GM12878 (cell line): ENCODE data around the gene MCAT. TPM values are rescaled to one million over a fixed set of nuclear protein-coding genes. Genes with fewer than 3 reads are reported as not detected.

Source experiments
- ATAC-seq: fragments of 200-7000 bp; cut with Tn5 transposase; 3 replicates; pipeline ENCODE4 v1.9.1; 2020; ENCODE audit warnings: mild to moderate bottlenecking, moderate library complexity
- BruUV-seq: library from RNA; stranded (reverse); fragments of 400-500 nt; replicated peaks from 2 replicates; lab custom pipeline; 2021; lab: Mats Ljungman, UMichigan
- CTCF ChIA-PET: fragments of 300-600 bp; sonication (Branson Sonifier 250); formaldehyde crosslinking; extraction: SDS; loops from one replicate; lab custom pipeline; 2021; ENCODE audit warnings: inconsistent platforms; lab: Yijun Ruan, JAX
- POLR2A ChIA-PET: fragments of 350-600 bp; formaldehyde crosslinking; extraction: SDS; loops from one replicate; lab custom pipeline; 2021; ENCODE audit warnings: inconsistent platforms; lab: Charles Lee
- RAD21 ChIA-PET: fragments of 300-600 bp; sonication (Branson Sonifier 250); formaldehyde crosslinking; loops from one replicate; lab custom pipeline; 2023; ENCODE audit warnings: antibody characterized with exemption; ENCODE audit not compliant: unreplicated experiment; lab: Charles Lee
- SMC1A ChIA-PET: fragments of 300-600 bp; sonication (Branson Sonifier 250); formaldehyde crosslinking; loops from one replicate; lab custom pipeline; 2023; ENCODE audit not compliant: unreplicated experiment, uncharacterized antibody; lab: Charles Lee
- DNase-seq: peaks from one replicate; pipeline ENCODE4 v3.0.0-alpha.2; 2011; ENCODE audit warnings: low read depth, low spot score
- FAIRE-seq: peaks from 3 replicates; lab custom pipeline; 2011; peaks lifted over from hg19 to GRCh38; lab: Jason Lieb, UNC
- H2AFZ ChIP-seq: 2 replicates; pipeline ENCODE4 v1.6.0; 2011; ENCODE audit warnings: low read depth, low read length, control low read depth; ENCODE audit not compliant: control insufficient read depth
- H3K27ac ChIP-seq: 2 replicates; pipeline ENCODE4 v1.5.1; 2011; ENCODE audit warnings: control low read depth; ENCODE audit not compliant: control insufficient read depth, insufficient read depth
- H3K27me3 ChIP-seq, 2 experiments: replicated peaks in 1 of 2; 2 replicates each; pipeline versions ENCODE4 v1.6.0 to v1.6.1; 2011; ENCODE audit warnings: low read length in 1 of 2; ENCODE audit not compliant: control insufficient read depth in 2 of 2, insufficient read depth in 2 of 2
- H3K36me3 ChIP-seq, 2 experiments: 2 replicates each; pipeline ENCODE4 v1.5.1; 2011; ENCODE audit warnings: low read length in 1 of 2; ENCODE audit not compliant: control insufficient read depth in 2 of 2, insufficient read depth in 2 of 2
- H3K4me1 ChIP-seq: 2 replicates; pipeline ENCODE4 v1.6.1; 2011; ENCODE audit warnings: mild to moderate bottlenecking, low read length, moderate library complexity, mixed read lengths; ENCODE audit not compliant: control insufficient read depth, insufficient read depth
- H3K4me2 ChIP-seq: 2 replicates; pipeline ENCODE4 v1.6.0; 2011; ENCODE audit warnings: control low read depth; ENCODE audit not compliant: control insufficient read depth, insufficient read depth
- H3K4me3 ChIP-seq: fragments of 200-600 bp; sonication (generic); 2 replicates; pipeline ENCODE4 v1.5.1; 2016
- H3K79me2 ChIP-seq: 2 replicates; pipeline ENCODE4 v1.6.0; 2011; ENCODE audit warnings: low read length; ENCODE audit not compliant: control insufficient read depth, insufficient read depth
- H3K9ac ChIP-seq: 2 replicates; pipeline ENCODE4 v1.8.0; 2011; ENCODE audit warnings: low read length, control low read depth, mixed read lengths; ENCODE audit not compliant: control insufficient read depth, insufficient read depth
- H3K9me3 ChIP-seq: replicated peaks from 3 replicates; pipeline ENCODE4 v1.5.1; 2011; ENCODE audit warnings: mild to moderate bottlenecking, low read length; ENCODE audit not compliant: control insufficient read depth, insufficient read depth
- H4K20me1 ChIP-seq: 2 replicates; pipeline ENCODE4 v1.6.0; 2011; ENCODE audit not compliant: control insufficient read depth, insufficient read depth
- BHLHE40 ChIP-seq, 2 experiments: fragments of 450-650 bp in 1 of 2; IDR thresholded peaks; 2 replicates each; pipeline ENCODE4 v1.6.1; 2011 to 2017; ENCODE audit warnings: low read depth in 2 of 2, borderline replicate concordance in 1 of 2, improper control_type of control experiment in 1 of 2, low read length in 1 of 2, mild to moderate bottlenecking in 1 of 2
- CHD1 ChIP-seq: IDR thresholded peaks from 2 replicates; pipeline ENCODE4 v1.6.1; 2012; ENCODE audit warnings: low read depth, low read length, improper control_type of control experiment
- EGR1 ChIP-seq, 2 experiments: IDR thresholded peaks; 1 replicate in 1 of 2; 2 replicates in 1 of 2; pipeline ENCODE4 v1.6.1; 2011 to 2012; ENCODE audit warnings: low read depth in 2 of 2, low read length in 2 of 2, borderline replicate concordance in 1 of 2, mild to moderate bottlenecking in 1 of 2, moderate library complexity in 1 of 2
- EP300 ChIP-seq, 2 experiments: fragments of 150-350 bp in 1 of 2; IDR thresholded peaks; 2 replicates each; pipeline ENCODE4 v1.6.1; 2011 to 2012; ENCODE audit warnings: low read depth in 2 of 2, low read length in 2 of 2, borderline replicate concordance in 1 of 2, improper control_type of control experiment in 1 of 2, inconsistent platforms in 1 of 2; ENCODE audit not compliant: control insufficient read depth in 1 of 2
- ESRRA ChIP-seq: IDR thresholded peaks from 2 replicates; pipeline ENCODE4 v1.6.1; 2012; ENCODE audit warnings: mild to moderate bottlenecking, low read length, improper control_type of control experiment
- FOXK2 ChIP-seq: fragments of 450-650 bp; IDR thresholded peaks from 2 replicates; pipeline ENCODE4 v1.6.1; 2017; ENCODE audit warnings: mild to moderate bottlenecking, moderate library complexity
- GATAD2B ChIP-seq: fragments of 450-650 bp; conservative IDR thresholded peaks from 2 replicates; pipeline ENCODE4 v1.6.1; 2017; ENCODE audit warnings: low read depth, mild to moderate bottlenecking, moderate library complexity
- HDAC2 ChIP-seq: fragments of 200-600 bp; sonication (generic); IDR thresholded peaks from 2 replicates; pipeline ENCODE4 v1.6.1; 2017
- MTA3 ChIP-seq: IDR thresholded peaks from 2 replicates; pipeline ENCODE4 v1.6.1; 2012; ENCODE audit warnings: low read length, inconsistent platforms, borderline replicate concordance
- MYB ChIP-seq: fragments of 150-350 bp; IDR thresholded peaks from 2 replicates; pipeline ENCODE4 v1.6.1; 2014; ENCODE audit warnings: mild to moderate bottlenecking, low read depth, low read length, borderline replicate concordance
- PAX5 ChIP-seq: IDR thresholded peaks from 2 replicates; pipeline ENCODE4 v1.6.1; 2011; ENCODE audit warnings: low read depth, low read length, borderline replicate concordance
- PAX8 ChIP-seq: fragments of 450-650 bp; IDR thresholded peaks from 2 replicates; pipeline ENCODE4 v1.6.1; 2017; ENCODE audit warnings: mild to moderate bottlenecking, moderate library complexity
- PML ChIP-seq: IDR thresholded peaks from 2 replicates; pipeline ENCODE4 v1.6.1; 2012; ENCODE audit warnings: low read length, inconsistent platforms
- STAT1 ChIP-seq: fragments of 450-650 bp; conservative IDR thresholded peaks from 2 replicates; pipeline ENCODE4 v1.6.1; 2014; ENCODE audit warnings: antibody characterized with exemption, mild to moderate bottlenecking
- STAT3 ChIP-seq: IDR thresholded peaks from 2 replicates; pipeline ENCODE4 v1.6.1; 2011; ENCODE audit warnings: low read depth, low read length, improper control_type of control experiment
- ZNF384 ChIP-seq: IDR thresholded peaks from 2 replicates; pipeline ENCODE4 v1.6.1; 2012; ENCODE audit warnings: low read depth, mild to moderate bottlenecking, low read length, improper control_type of control experiment, borderline replicate concordance
- WGBS: methylation state at CpG from one replicate; pipeline ENCODE4 v1.1.6; 2016; ENCODE audit warnings: low lambda C conversion rate; ENCODE audit not compliant: insufficient replicate concordance, insufficient coverage; ENCODE audit errors: missing lambda C conversion rate; 5-methylcytosine and 5-hydroxymethylcytosine counted together
- in situ Hi-C: fragments of 300-500 bp; cut with MboI; formaldehyde crosslinking; loops from 9 replicates; pipeline ENCODE4 v1.14.3; 2018; ENCODE audit warnings: mixed read lengths
- intact Hi-C: fragments of 100-400 bp; cut with micrococcal nuclease; formaldehyde crosslinking; loops from one replicate; pipeline ENCODE4 v1.14.2; 2022; ENCODE audit not compliant: unreplicated experiment
- polyA plus RNA-seq, 11 experiments: library from polyadenylated mRNA; depleted of rRNA in 4 of 11; unstranded in 6 of 11; stranded (reverse) in 5 of 11; fragments of >200 nt; fragmentation: Nextera tagmentation in 4 of 11; fragmentation: Illumina TruSeq in 1 of 11; extraction: Ambion mirVana in 4 of 11; extraction: Trizol in 1 of 11; gene quantifications; 1 replicate in 1 of 11; 2 replicates in 10 of 11; pipeline versions ENCODE4 v1.2.1 to v1.2.3, GENCODE V29; 2011 to 2016; ENCODE audit warnings: inconsistent platforms in 2 of 11, missing spikeins in 2 of 11, low read depth in 1 of 11
- total RNA-seq, 4 experiments: library from RNA; depleted of rRNA in 3 of 4; stranded (reverse); fragments of >200 nt in 3 of 4; fragmentation: Illumina TruSeq in 1 of 4; extraction: Trizol in 1 of 4; gene quantifications; 2 replicates each; pipeline versions ENCODE4 v1.2.1 to v1.2.3, GENCODE V29; 2013 to 2021
- TF ChIP-seq, protein P1 (sequence below): fragments of 450-650 bp; IDR thresholded peaks from 2 replicates; pipeline ENCODE4 v1.6.1; 2014; ENCODE audit warnings: mild to moderate bottlenecking
- TF ChIP-seq, protein P2 (sequence below): fragments of 450-650 bp; formaldehyde crosslinking; IDR thresholded peaks from 2 replicates; pipeline ENCODE4 v1.4.0; 2022; ENCODE audit warnings: mild to moderate bottlenecking, moderate library complexity
- TF ChIP-seq, protein P3 (sequence below): fragments of 450-650 bp; IDR thresholded peaks from 2 replicates; pipeline ENCODE4 v1.6.1; 2016; ENCODE audit warnings: mild to moderate bottlenecking

The MCAT gene
- total and polyA plus RNA-seq, 10 of the 15 experiments (the other 5 are each of a cell fraction or from before 2014, with no cell fraction given): 3.6 to 29.1 (median 19.3) TPM

DNA sequence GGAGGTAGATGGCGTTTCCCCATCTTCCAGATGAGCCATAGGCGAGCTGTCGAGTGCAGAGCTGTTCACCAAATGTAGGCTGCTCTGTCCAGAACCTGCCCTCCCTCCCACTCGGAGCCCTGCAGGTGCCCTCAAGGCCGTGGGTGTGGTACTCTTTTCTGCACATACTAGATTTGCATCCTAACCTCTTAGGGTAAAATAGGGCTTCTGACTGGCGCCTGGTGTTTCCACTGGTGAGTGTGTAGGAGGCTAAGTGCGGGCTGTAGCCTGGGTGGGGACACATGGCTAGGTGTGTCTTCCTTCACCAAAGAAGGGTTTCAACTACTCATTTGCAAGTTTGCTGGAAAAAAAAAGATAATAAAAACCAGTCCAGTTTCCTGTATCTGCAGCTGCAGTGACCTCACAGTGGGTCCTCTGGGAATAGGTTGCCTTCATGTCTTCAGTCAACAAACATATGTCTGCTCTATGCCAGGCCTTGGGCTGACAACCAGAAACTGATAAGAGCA is 24.2 kb downstream of the MCAT start:
- ChIA-PET RAD21 (no interaction called here), POLR2A (no interaction called here), SMC1A (interaction anchor here (0.6 to 1.1 kb wide), 2 partner anchors 8 to 26 kb away, joined by 3 read pairs; no protein-coding TSS in a partner anchor), CTCF (no interaction called here)
- WGBS: 0% methylated on average over 7 of the region's 7 CpGs
- no peaks in the 10 kb centered on the region for H3K79me2 ChIP-seq
- no peak overlapping the region; the same call in 1 of the 2 replicates for H3K9ac ChIP-seq
- no peak overlapping the region for H3K27ac ChIP-seq
- no peaks in the 10 kb centered on the region for H3K36me3 ChIP-seq
- in situ Hi-C loops (no loop called here), intact Hi-C loops (no loop called here)
- no peak overlapping the region for H3K4me3 ChIP-seq
- H3K4me2 ChIP-seq: peak overlapping the region; percentile 76
- peaks cover 0 to 3% of the 10 kb centered on the region in 2 experiments; a peak in 1 of 4 replicates for H3K27me3 ChIP-seq
- H3K4me1 ChIP-seq: peaks cover 41% of the 10 kb centered on the region
- H2AFZ ChIP-seq: peak overlapping the region; percentile 70
- H3K9me3 ChIP-seq: no peaks in the 10 kb centered on the region
- no TSS peak for BruUV-seq
- ATAC-seq: peak; percentile 77
- no peaks in the 10 kb centered on the region for H4K20me1 ChIP-seq
- peak; percentile 83 for FAIRE-seq
- peak; percentile 58 for DNase-seq
- no peak for TF ChIP-seq STAT3
- no peak for TF ChIP-seq STAT1
- no peak for TF ChIP-seq MTA3
- TF ChIP-seq EGR1 (IDR thresholded peaks at IDR 0.05; ENCODE audit: borderline replicate concordance in 1 of 2, low read depth in 2 of 2, low read length in 2 of 2): peak in 1 of 2 experiments; percentile 15; a peak in 1 of 3 replicates
- no peak; the same call in 1 of the 2 replicates for TF ChIP-seq PAX5
- TF ChIP-seq PAX8: no peak
- TF ChIP-seq, protein P1, sequence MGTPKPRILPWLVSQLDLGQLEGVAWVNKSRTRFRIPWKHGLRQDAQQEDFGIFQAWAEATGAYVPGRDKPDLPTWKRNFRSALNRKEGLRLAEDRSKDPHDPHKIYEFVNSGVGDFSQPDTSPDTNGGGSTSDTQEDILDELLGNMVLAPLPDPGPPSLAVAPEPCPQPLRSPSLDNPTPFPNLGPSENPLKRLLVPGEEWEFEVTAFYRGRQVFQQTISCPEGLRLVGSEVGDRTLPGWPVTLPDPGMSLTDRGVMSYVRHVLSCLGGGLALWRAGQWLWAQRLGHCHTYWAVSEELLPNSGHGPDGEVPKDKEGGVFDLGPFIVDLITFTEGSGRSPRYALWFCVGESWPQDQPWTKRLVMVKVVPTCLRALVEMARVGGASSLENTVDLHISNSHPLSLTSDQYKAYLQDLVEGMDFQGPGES: no peak
- no peak for TF ChIP-seq ESRRA
- TF ChIP-seq, protein P2, sequence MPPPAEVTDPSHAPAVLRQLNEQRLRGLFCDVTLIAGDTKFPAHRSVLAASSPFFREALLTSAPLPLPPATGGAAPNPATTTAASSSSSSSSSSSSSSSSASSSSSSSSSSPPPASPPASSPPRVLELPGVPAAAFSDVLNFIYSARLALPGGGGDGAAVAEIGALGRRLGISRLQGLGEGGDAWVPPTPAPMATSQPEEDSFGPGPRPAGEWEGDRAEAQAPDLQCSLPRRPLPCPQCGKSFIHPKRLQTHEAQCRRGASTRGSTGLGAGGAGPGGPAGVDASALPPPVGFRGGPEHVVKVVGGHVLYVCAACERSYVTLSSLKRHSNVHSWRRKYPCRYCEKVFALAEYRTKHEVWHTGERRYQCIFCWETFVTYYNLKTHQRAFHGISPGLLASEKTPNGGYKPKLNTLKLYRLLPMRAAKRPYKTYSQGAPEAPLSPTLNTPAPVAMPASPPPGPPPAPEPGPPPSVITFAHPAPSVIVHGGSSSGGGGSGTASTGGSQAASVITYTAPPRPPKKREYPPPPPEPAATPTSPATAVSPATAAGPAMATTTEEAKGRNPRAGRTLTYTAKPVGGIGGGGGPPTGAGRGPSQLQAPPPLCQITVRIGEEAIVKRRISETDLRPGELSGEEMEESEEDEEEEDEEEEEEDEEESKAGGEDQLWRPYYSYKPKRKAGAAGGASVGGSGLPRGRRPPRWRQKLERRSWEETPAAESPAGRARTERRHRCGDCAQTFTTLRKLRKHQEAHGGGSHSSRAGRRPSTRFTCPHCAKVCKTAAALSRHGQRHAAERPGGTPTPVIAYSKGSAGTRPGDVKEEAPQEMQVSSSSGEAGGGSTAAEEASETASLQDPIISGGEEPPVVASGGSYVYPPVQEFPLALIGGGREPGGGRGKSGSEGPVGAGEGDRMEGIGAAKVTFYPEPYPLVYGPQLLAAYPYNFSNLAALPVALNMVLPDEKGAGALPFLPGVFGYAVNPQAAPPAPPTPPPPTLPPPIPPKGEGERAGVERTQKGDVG (CRISPR knock-in tag): no peak
- TF ChIP-seq EP300 (IDR thresholded peaks at IDR 0.05; ENCODE audit: borderline replicate concordance in 1 of 2, control insufficient read depth in 1 of 2, low read depth in 2 of 2, low read length in 2 of 2): 0 out of 4 replicates have a peak, but pooled peaks of 1 of the 2 experiments have one; percentile 17
- TF ChIP-seq, protein P3, sequence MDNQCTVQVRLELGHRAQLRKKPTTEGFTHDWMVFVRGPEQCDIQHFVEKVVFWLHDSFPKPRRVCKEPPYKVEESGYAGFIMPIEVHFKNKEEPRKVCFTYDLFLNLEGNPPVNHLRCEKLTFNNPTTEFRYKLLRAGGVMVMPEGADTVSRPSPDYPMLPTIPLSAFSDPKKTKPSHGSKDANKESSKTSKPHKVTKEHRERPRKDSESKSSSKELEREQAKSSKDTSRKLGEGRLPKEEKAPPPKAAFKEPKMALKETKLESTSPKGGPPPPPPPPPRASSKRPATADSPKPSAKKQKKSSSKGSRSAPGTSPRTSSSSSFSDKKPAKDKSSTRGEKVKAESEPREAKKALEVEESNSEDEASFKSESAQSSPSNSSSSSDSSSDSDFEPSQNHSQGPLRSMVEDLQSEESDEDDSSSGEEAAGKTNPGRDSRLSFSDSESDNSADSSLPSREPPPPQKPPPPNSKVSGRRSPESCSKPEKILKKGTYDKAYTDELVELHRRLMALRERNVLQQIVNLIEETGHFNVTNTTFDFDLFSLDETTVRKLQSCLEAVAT: peak; percentile 57; the same call in 1 of the 2 replicates
- no peak for TF ChIP-seq BHLHE40 (IDR thresholded peaks at IDR 0.05; ENCODE audit: borderline replicate concordance in 1 of 2, low read depth in 2 of 2, low read length in 1 of 2)
- no peak for TF ChIP-seq FOXK2
- TF ChIP-seq HDAC2: no peak
- TF ChIP-seq GATAD2B: 0 out of 2 replicates have a peak, but pooled peaks have one; percentile 17
- TF ChIP-seq CHD1: no peak
- no peak for TF ChIP-seq MYB
- peak; percentile 62 for TF ChIP-seq ZNF384
- TF ChIP-seq PML: no peak
